Lung (tissue), 12 donors: ENCODE measurements around the gene MTM1. TPM values are rescaled to one million over a fixed set of nuclear protein-coding genes. Genes with fewer than 3 reads are reported as not detected.

Source experiments
- ATAC-seq: fragments of 200-7000 bp; cut with Tn5 transposase; one replicate; pipeline ENCODE4 v1.9.1; 2020; ENCODE audit warnings: moderate number of reproducible peaks; ENCODE audit not compliant: insufficient read depth, low FRiP score
- DNase-seq, 3 donors: peaks; one replicate each; pipeline ENCODE4 v3.0.0-alpha.2; 2013 to 2017
- H3K27ac ChIP-seq, 2 donors: one replicate each; pipeline ENCODE4 v1.5.1; 2013; ENCODE audit warnings: mild to moderate bottlenecking in 2 of 2, moderate library complexity in 2 of 2, control low read depth in 1 of 2, inconsistent platforms in 1 of 2, low read depth in 1 of 2, low read length in 1 of 2
- H3K27me3 ChIP-seq, 3 donors: one replicate each; pipeline ENCODE4 v1.5.1; 2013; ENCODE audit warnings: low read length in 2 of 3; ENCODE audit not compliant: control insufficient read depth in 3 of 3, insufficient read depth in 3 of 3
- H3K36me3 ChIP-seq, 4 donors: one replicate each; pipeline ENCODE4 v1.5.1; 2013; ENCODE audit warnings: low read length in 4 of 4, mild to moderate bottlenecking in 1 of 4, moderate library complexity in 1 of 4; ENCODE audit not compliant: control insufficient read depth in 4 of 4, insufficient read depth in 4 of 4
- H3K4me1 ChIP-seq, 5 donors: one replicate each; pipeline ENCODE4 v1.5.1; 2013; ENCODE audit warnings: low read length in 5 of 5, mild to moderate bottlenecking in 2 of 5, moderate library complexity in 1 of 5; ENCODE audit not compliant: control insufficient read depth in 5 of 5, insufficient read depth in 5 of 5
- H3K4me3 ChIP-seq: one replicate; pipeline ENCODE4 v1.5.1; 2013; ENCODE audit warnings: mild to moderate bottlenecking, control low read depth, moderate library complexity
- H3K9ac ChIP-seq, 2 donors: one replicate each; pipeline ENCODE4 v1.5.1; 2013; ENCODE audit warnings: low read length in 2 of 2, control low read depth in 1 of 2; ENCODE audit not compliant: insufficient read depth in 1 of 2
- H3K9me3 ChIP-seq, 4 donors: one replicate each; pipeline ENCODE4 v1.5.1; 2013; ENCODE audit warnings: low read length in 3 of 4, mild to moderate bottlenecking in 1 of 4, moderate library complexity in 1 of 4; ENCODE audit not compliant: control insufficient read depth in 4 of 4, insufficient read depth in 3 of 4
- WGBS, 2 donors: extraction: QIAGEN DNeasy Blood & Tissue Kit; methylation state at CpG; one replicate each; pipeline ENCODE4 v1.1.7; 2013; 5-methylcytosine and 5-hydroxymethylcytosine counted together
- polyA plus RNA-seq, 2 donors: library from polyadenylated mRNA; stranded (reverse); fragments of 200-250 nt; gene quantifications; one replicate each; pipeline ENCODE4 v1.2.1, GENCODE V29; 2013
- total RNA-seq, 2 donors: library from RNA; depleted of rRNA in 1 of 2; stranded (reverse); fragments of >200 nt in 1 of 2; gene quantifications; one replicate each; pipeline ENCODE4 v1.2.1, GENCODE V29; 2014 to 2021
- TF ChIP-seq, protein P1 (sequence below): IDR thresholded peaks from 2 replicates; pipeline ENCODE4 v1.5.1; 2012; ENCODE audit warnings: mild to moderate bottlenecking; ENCODE audit errors: control extremely low read depth, extremely low read depth
- donor health status: control.
- donor health status: control.
- donor health status: Bipolar disorder and iron deficiency.
- donor health status: healthy.
- donor health status: DM: yes; HTN: yes; CAD: no.

The MTM1 gene
- total and polyA plus RNA-seq, 4 donors = 4.6 to 31.2 (median 14.5) TPM

DNA sequence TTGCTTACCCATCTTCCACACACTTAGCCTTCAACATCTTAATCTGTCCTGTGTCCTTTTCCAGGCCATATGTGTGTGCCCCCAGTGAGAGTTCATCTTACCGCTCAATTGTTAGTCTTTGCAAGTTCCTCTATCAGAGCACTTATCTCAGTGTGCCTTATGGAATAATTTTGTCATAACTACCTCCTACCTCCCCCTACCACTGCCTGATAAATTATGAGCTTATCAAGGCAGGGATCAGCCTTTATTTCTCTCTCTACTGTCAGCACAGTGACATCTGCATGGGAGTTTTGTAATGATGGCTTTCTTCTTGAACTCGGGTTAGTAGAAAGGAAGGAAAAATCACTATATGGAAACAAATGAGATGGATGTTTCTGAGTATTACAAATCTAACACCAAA lies 53.2 kb downstream of the MTM1 start:
- H3K4me1 ChIP-seq = no peaks in the 10 kb centered on the region
- TF ChIP-seq, protein P1, sequence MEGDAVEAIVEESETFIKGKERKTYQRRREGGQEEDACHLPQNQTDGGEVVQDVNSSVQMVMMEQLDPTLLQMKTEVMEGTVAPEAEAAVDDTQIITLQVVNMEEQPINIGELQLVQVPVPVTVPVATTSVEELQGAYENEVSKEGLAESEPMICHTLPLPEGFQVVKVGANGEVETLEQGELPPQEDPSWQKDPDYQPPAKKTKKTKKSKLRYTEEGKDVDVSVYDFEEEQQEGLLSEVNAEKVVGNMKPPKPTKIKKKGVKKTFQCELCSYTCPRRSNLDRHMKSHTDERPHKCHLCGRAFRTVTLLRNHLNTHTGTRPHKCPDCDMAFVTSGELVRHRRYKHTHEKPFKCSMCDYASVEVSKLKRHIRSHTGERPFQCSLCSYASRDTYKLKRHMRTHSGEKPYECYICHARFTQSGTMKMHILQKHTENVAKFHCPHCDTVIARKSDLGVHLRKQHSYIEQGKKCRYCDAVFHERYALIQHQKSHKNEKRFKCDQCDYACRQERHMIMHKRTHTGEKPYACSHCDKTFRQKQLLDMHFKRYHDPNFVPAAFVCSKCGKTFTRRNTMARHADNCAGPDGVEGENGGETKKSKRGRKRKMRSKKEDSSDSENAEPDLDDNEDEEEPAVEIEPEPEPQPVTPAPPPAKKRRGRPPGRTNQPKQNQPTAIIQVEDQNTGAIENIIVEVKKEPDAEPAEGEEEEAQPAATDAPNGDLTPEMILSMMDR = no peak
- H3K9me3 ChIP-seq = no peaks in the 10 kb centered on the region
- H3K4me3 ChIP-seq = no peak overlapping the region
- peaks cover 0 to 5% (median 0%) of the 10 kb centered on the region in 3 donors for H3K27me3 ChIP-seq
- no peak overlapping the region for H3K27ac ChIP-seq
- ATAC-seq = no peak
- 70 to 81% methylated on average over 2 of the region's 2 CpGs for WGBS, 2 donors
- DNase-seq = no peak
- H3K36me3 ChIP-seq = peaks cover 0 to 7% (median 2%) of the 10 kb centered on the region in 4 donors
- no peak overlapping the region for H3K9ac ChIP-seq

DNA sequence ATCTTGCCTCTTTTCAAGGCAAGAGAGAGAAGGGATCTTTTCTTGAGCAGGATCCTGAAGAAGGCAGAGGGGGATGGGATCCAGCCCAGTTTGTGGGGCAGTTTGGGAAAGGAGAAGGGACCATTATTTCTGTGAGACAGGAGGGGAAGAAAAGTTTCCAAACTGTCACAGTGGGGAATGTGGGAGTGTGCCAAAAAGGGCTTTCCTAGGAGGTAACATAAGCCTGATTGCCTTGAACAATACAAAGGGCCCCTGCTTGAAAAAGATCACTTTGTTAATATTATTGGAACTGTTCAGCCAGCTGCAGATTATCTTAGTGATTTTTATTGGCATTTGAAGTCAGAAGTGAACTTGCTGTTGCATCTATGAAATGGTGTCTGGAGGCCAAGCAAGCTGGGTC lies 55.2 kb downstream of the MTM1 start:
- Histone ChIP-seq H3K4me3 (no peak overlapping the region), H3K4me1 (no peaks in the 10 kb centered on the region), H3K27ac (no peak overlapping the region), H3K9me3 (no peaks in the 10 kb centered on the region), H3K36me3 (peaks cover 0 to 7% (median 2%) of the 10 kb centered on the region in 4 donors), H3K9ac (no peak overlapping the region), H3K27me3 (peaks cover 0 to 5% (median 0%) of the 10 kb centered on the region in 3 donors)
- TF ChIP-seq, protein P1 = no peak
- no peak for ATAC-seq
- DNase-seq = no peak

DNA sequence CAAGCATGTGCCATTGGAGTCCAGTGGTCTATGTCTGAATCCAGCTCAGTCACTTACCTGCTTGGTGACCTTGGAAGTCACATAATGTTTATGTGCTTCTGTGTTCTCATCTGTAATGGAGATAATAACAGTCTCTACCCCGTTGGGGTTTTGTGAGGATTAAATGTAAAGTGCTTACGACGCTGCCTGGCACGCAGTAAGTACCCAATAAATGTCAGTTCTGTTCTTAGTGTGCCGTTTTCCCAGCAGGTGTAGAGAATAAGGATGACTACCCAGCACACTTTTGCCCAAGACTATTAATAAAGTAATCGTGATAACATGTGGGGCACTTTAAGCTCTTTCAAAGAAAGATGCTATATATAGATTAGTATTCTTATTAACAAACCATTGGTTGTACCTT lies 56.7 kb downstream of the MTM1 start:
- ATAC-seq = no peak
- TF ChIP-seq, protein P1 = no peak
- no peaks in the 10 kb centered on the region for H3K4me1 ChIP-seq

DNA sequence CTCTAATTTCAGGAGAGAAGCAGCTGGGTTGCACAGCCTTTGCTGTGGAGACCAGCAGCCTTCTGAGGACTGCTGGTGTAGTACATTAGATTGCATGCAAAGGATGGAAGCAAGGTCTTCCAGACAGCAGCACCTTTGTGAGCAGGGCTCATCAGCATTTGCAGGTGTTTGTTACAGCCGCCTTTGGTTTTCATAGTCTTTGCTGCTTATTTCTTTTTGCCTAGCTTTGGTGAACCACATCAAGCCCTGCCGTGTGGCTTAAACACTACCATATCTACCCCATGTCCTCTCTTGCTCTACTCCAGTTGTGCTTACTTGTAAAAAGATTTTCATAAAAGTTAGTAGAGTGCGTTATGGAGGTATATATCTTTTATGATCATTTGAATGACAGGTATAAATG lies 57.5 kb downstream of the MTM1 start:
- H3K36me3 ChIP-seq = peaks cover 0 to 9% (median 3%) of the 10 kb centered on the region in 4 donors
- WGBS, 2 donors = 84 to 96% methylated on average over 3 of the region's 3 CpGs
- no peak for DNase-seq

More for the DNA sequence above, 56.7 kb downstream of the MTM1 start:
- no peak overlapping the region for H3K9ac ChIP-seq
- peaks cover 0 to 7% (median 3%) of the 10 kb centered on the region in 4 donors for H3K36me3 ChIP-seq
- no peak overlapping the region for H3K27ac ChIP-seq
- H3K27me3 ChIP-seq = peaks cover 0 to 8% (median 0%) of the 10 kb centered on the region in 3 donors
- no peaks in the 10 kb centered on the region for H3K9me3 ChIP-seq
- no peak overlapping the region for H3K4me3 ChIP-seq
- WGBS, 2 donors = 85 to 97% methylated on average over 6 of the region's 6 CpGs
- DNase-seq = no peak

More for the DNA sequence above, 57.5 kb downstream of the MTM1 start:
- ATAC-seq = no peak
- no peak overlapping the region for H3K27ac ChIP-seq
- no peaks in the 10 kb centered on the region for H3K9me3 ChIP-seq
- no peak overlapping the region for H3K4me3 ChIP-seq
- TF ChIP-seq, protein P1 = no peak
- no peak overlapping the region for H3K9ac ChIP-seq
- H3K27me3 ChIP-seq = peaks cover 0 to 8% (median 0%) of the 10 kb centered on the region in 3 donors
- H3K4me1 ChIP-seq = no peaks in the 10 kb centered on the region
